H1 (cell line): Measurements from ENCODE around the gene GH1.

ENCODE experiments used
- CREB1 ChIP-seq: IDR thresholded peaks from 2 replicates; pipeline ENCODE4 v1.6.1; 2012; ENCODE audit warnings: inconsistent platforms
- CTCF ChIP-seq, 3 experiments: IDR thresholded peaks; 1 replicate in 2 of 3; 2 replicates in 1 of 3; pipeline versions ENCODE4 v1.5.1 to v1.6.1; 2011; ENCODE audit warnings: low read length in 3 of 3, mild to moderate bottlenecking in 3 of 3, inconsistent platforms in 2 of 3, low read depth in 1 of 3, moderate library complexity in 1 of 3; ENCODE audit not compliant: insufficient read depth in 1 of 3; ENCODE audit errors: control extremely low read depth in 1 of 3
- EP300 ChIP-seq, 2 experiments: IDR thresholded peaks; 1 replicate in 1 of 2; 2 replicates in 1 of 2; pipeline ENCODE4 v1.6.1; 2011 to 2012; ENCODE audit warnings: low read depth in 2 of 2, low read length in 2 of 2, mild to moderate bottlenecking in 2 of 2, borderline replicate concordance in 1 of 2, inconsistent platforms in 1 of 2, moderate library complexity in 1 of 2
- RAD21 ChIP-seq, 2 experiments: IDR thresholded peaks in 1 of 2; conservative IDR thresholded peaks in 1 of 2; 2 replicates each; pipeline ENCODE4 v1.6.1; 2011; ENCODE audit warnings: low read depth in 2 of 2, low read length in 2 of 2, improper control_type of control experiment in 1 of 2, inconsistent platforms in 1 of 2, mild to moderate bottlenecking in 1 of 2, moderate library complexity in 1 of 2
- RBBP5 ChIP-seq: IDR thresholded peaks from 2 replicates; pipeline ENCODE4 v1.7.1; 2012; ENCODE audit warnings: low read depth, mild to moderate bottlenecking, inconsistent platforms, low read length, moderate library complexity, borderline replicate concordance
- RFX5 ChIP-seq: IDR thresholded peaks from 2 replicates; pipeline ENCODE4 v1.6.1; 2011; ENCODE audit warnings: low read depth, low read length, improper control_type of control experiment, borderline replicate concordance
- TAF7 ChIP-seq: optimal IDR thresholded peaks from 2 replicates; pipeline ENCODE3; 2011; ENCODE audit warnings: low read depth, mild to moderate bottlenecking, inconsistent platforms, low read length, moderate library complexity, borderline replicate concordance
- USF2 ChIP-seq: IDR thresholded peaks from 2 replicates; pipeline ENCODE4 v1.6.1; 2011; ENCODE audit warnings: low read length, improper control_type of control experiment
- TF ChIP-seq, protein P1 (sequence below): IDR thresholded peaks from 2 replicates; pipeline ENCODE4 v1.6.1; 2012; ENCODE audit warnings: inconsistent platforms

DNA sequence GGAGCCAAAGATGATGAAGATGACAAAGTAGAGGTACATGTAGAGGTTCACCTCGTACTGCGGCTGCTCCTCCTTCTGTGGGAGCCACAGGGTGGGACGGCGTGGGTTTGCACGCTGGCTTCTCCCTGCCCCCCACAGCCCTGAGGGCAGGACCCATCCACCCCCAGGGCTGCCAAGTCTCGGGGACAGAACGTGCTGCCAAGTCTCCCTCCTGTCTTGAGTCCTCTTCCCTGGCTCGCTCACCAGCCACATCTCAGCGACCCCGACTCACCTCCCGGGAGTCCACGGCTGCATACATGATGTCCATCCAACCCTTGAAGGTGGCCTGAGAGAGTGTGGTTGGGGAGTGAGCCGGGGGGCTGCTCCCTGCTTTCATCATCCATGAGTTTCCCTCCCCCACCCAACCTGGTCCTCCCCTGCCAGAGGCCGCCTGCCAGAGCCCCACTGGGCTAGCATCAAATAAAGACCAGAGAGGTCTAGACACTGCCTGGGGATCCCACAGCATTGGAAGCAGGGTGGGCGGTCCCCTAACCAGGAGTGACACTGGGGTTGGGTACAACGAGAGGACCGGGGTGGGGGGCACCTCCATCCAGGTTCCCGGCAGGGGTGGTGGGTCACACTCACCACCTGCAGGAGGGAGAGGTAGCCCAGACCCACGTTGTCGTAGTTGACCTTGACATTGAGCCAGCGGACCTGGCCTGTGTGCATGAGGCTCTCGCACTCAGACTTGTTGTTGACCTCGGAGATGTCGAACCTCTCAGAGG, 26.3 kb upstream of the GH1 start:
- TF ChIP-seq CTCF (IDR thresholded peaks at IDR 0.05; ENCODE audit: control extremely low read depth in 1 of 3, insufficient read depth in 1 of 3, low read depth in 1 of 3, low read length in 3 of 3): no peak
- TF ChIP-seq, protein P1, sequence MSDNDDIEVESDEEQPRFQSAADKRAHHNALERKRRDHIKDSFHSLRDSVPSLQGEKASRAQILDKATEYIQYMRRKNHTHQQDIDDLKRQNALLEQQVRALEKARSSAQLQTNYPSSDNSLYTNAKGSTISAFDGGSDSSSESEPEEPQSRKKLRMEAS: no peak
- TF ChIP-seq USF2: no peak
- no peak for TF ChIP-seq TAF7
- TF ChIP-seq RFX5: no peak
- no peak for TF ChIP-seq CREB1
- no peak for TF ChIP-seq EP300 (IDR thresholded peaks at IDR 0.05; ENCODE audit: borderline replicate concordance in 1 of 2, low read depth in 2 of 2, low read length in 2 of 2)
- TF ChIP-seq RAD21 (IDR thresholded peaks at IDR 0.05 in 1 of 2, conservative IDR thresholded peaks at IDR 0.05 in 1 of 2; ENCODE audit: low read depth in 2 of 2, low read length in 2 of 2): no peak
- no peak for TF ChIP-seq RBBP5
